ENCODE results near the gene CAMK1D.

- TF ChIP-seq CTCF (optimal IDR thresholded peaks at IDR 0.05 in 1 of 3, IDR thresholded peaks at IDR 0.05 in 1 of 3, conservative IDR thresholded peaks at IDR 0.05 in 1 of 3; ENCODE audit: extremely low read depth in 1 of 3, insufficient read depth in 2 of 3, low read length in 3 of 3) (no peak), EZH2 (IDR thresholded peaks at IDR 0.05; ENCODE audit: low read length) (no peak)
Observed at GRCh38 chr10:12393831-12394230, 44.5 kb downstream of the CAMK1D start.

Data from keratinocyte (primary cell).